HS-27A (cell line): Measurements from ENCODE around the gene SLC2A9.

Source experiments
- DNase-seq: peaks from one replicate; pipeline ENCODE4 v3.0.0-alpha.2; 2012; ENCODE audit warnings: low read depth, missing footprints

SLC2A9 gene

GRCh38 chr4:10019521-10020051 lies 1.7 kb downstream of the SLC2A9 start:
- no peak for DNase-seq

GRCh38 chr4:10018818-10019461 lies 2.4 kb downstream of the SLC2A9 start:
- no peak for DNase-seq

- DNase-seq, result no peak
Observed at GRCh38 chr4:10017037-10017893, 4.0 kb downstream of the SLC2A9 start.

- no peak for DNase-seq
Observed at GRCh38 chr4:10016169-10016568, 5.1 kb downstream of the SLC2A9 start.

- no peak for DNase-seq
Observed at GRCh38 chr4:10015140-10015753, 6.0 kb downstream of the SLC2A9 start.

GRCh38 chr4:10013722-10014121 lies 7.6 kb downstream of the SLC2A9 start:
- DNase-seq, result no peak

GRCh38 chr4:10011885-10012284 lies 9.4 kb downstream of the SLC2A9 start:
- no peak for DNase-seq

- DNase-seq, result no peak
Observed at GRCh38 chr4:10011277-10011676, 10.0 kb downstream of the SLC2A9 start.

- DNase-seq, result no peak
Observed at GRCh38 chr4:10009861-10010500, 11.3 kb downstream of the SLC2A9 start.

GRCh38 chr4:10008609-10009005 lies 12.7 kb downstream of the SLC2A9 start:
- no peak for DNase-seq

GRCh38 chr4:10007793-10008608 lies 13.3 kb downstream of the SLC2A9 start:
- no peak for DNase-seq

- DNase-seq, result no peak
Observed at GRCh38 chr4:10007436-10007740, 13.9 kb downstream of the SLC2A9 start.

- no peak for DNase-seq
Observed at GRCh38 chr4:10006601-10007435, 14.5 kb downstream of the SLC2A9 start.

- DNase-seq, result no peak
Observed at GRCh38 chr4:10006231-10006600, 15.1 kb downstream of the SLC2A9 start.

- no peak for DNase-seq
Observed at GRCh38 chr4:10005632-10006031, 15.7 kb downstream of the SLC2A9 start.

GRCh38 chr4:10003666-10004065 lies 17.6 kb downstream of the SLC2A9 start:
- DNase-seq, result no peak

GRCh38 chr4:10002278-10002677 lies 19.0 kb downstream of the SLC2A9 start:
- no peak for DNase-seq

GRCh38 chr4:10001757-10002156 lies 19.5 kb downstream of the SLC2A9 start:
- no peak for DNase-seq

GRCh38 chr4:9999956-10000561 lies 21.2 kb downstream of the SLC2A9 start:
- DNase-seq, result no peak

- DNase-seq, result no peak
Observed at GRCh38 chr4:9997886-9998285, 23.4 kb downstream of the SLC2A9 start.
